ENCODE data around the gene MANEA.
"Not testable (repeated sequence)": the region's sequence is repeated elsewhere in the genome, so short reads cannot be mapped to it uniquely, and the experiment has no call there.

MANEA gene

GRCh38 chr6:95577304-95578105 lies at the start of gene MANEA:
MANEA (plus strand) TSS chr6:95577535; CDS start chr6:95586440, 8,905 bp downstream.
- DNase-seq: peak; percentile 89

- no peak for DNase-seq
Measured at GRCh38 chr6:95529762-95530161, 47.6 kb upstream of the MANEA start.

- DNase-seq: no peak
Measured at GRCh38 chr6:95530176-95530819, 47.0 kb upstream of the MANEA start.

GRCh38 chr6:95543798-95544197 lies 33.5 kb upstream of the MANEA start:
- no peak for DNase-seq

- no peak for DNase-seq
Measured at GRCh38 chr6:95544517-95545225, 32.7 kb upstream of the MANEA start.

- no peak for DNase-seq
Measured at GRCh38 chr6:95545226-95545625, 32.1 kb upstream of the MANEA start.

GRCh38 chr6:95545686-95546085 lies 31.6 kb upstream of the MANEA start:
- DNase-seq: no peak

GRCh38 chr6:95546148-95546547 lies 31.2 kb upstream of the MANEA start:
- DNase-seq: no peak

- no peak for DNase-seq
Measured at GRCh38 chr6:95547043-95547442, 30.3 kb upstream of the MANEA start.

GRCh38 chr6:95548188-95548786 lies 29.0 kb upstream of the MANEA start:
- no peak for DNase-seq

GRCh38 chr6:95551678-95552324 lies 25.5 kb upstream of the MANEA start:
- no peak for DNase-seq

GRCh38 chr6:95553880-95554279 lies 23.5 kb upstream of the MANEA start:
- DNase-seq: no peak

GRCh38 chr6:95560956-95561355 lies 16.4 kb upstream of the MANEA start:
- not testable (repeated sequence) for DNase-seq

- no peak for DNase-seq
Measured at GRCh38 chr6:95569560-95569959, 7.8 kb upstream of the MANEA start.

GRCh38 chr6:95572098-95572497 lies 5.2 kb upstream of the MANEA start:
- no peak for DNase-seq

GRCh38 chr6:95574811-95575210 lies 2.5 kb upstream of the MANEA start:
- peak; percentile 9 for DNase-seq

GRCh38 chr6:95576218-95576997 lies 927 bp upstream of the MANEA start:
- no peak for DNase-seq

GRCh38 chr6:95576998-95577303 lies 384 bp upstream of the MANEA start:
- no peak for DNase-seq

GRCh38 chr6:95578106-95578410 lies 723 bp downstream of the MANEA start:
- DNase-seq: no peak

GRCh38 chr6:95581073-95581472 lies 3.7 kb downstream of the MANEA start:
- peak; percentile 29 for DNase-seq

- DNase-seq: not testable (repeated sequence)
Measured at GRCh38 chr6:95584226-95584625, 6.9 kb downstream of the MANEA start.

GRCh38 chr6:95587989-95588388 lies 10.7 kb downstream of the MANEA start:
- DNase-seq: no peak

Data from fibroblast of skin of right biceps (primary cell).